NCI-H2196 (cell line): ENCODE measurements around the gene TFDP1.
"Not testable (repeated sequence)": the region's sequence is repeated elsewhere in the genome, so short reads cannot be mapped to it uniquely, and the experiment has no call there.

Experiments
- DNase-seq: peaks from one replicate; lab custom pipeline; 2025; ENCODE audit not compliant: unreplicated experiment; lab: John Stamatoyannopoulos, UW

Gene TFDP1

DNA sequence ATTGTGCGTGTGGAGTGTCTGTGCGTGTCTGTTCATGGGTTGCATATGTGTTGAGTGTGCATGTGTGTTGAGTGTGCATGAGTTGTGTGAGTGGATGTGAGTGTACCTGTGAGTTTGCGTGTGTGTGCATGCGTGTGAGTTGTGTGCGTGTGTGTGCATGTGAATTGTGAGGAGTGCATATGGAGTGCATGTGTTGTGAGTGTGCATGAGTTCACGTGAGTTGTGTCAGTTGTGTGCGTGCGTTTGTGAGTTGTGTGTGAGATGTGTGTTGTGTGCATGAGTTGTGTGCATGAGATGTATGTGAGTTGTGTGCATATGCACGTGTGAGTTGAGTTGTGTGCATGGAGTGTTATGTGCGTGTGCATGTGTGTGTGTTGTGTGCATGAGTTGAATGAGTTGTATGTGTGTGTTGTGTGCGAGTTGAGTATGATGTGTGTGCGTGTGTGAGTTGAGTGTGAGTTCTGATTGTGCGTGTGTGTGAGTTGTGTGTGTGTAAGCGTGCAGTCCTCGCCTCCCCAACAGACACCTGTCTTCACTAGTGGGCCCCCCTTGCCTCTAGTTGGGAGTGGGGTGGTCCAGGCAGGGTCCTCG, 29.3 kb downstream of the TFDP1 start:
- no peak for DNase-seq

- DNase-seq = no peak
Measured at GRCh38 chr13:113616281-113616906, 31.8 kb downstream of the TFDP1 start.

GRCh38 chr13:113616991-113617749, 32.6 kb downstream of the TFDP1 start:
- DNase-seq = peak; percentile 51

DNA sequence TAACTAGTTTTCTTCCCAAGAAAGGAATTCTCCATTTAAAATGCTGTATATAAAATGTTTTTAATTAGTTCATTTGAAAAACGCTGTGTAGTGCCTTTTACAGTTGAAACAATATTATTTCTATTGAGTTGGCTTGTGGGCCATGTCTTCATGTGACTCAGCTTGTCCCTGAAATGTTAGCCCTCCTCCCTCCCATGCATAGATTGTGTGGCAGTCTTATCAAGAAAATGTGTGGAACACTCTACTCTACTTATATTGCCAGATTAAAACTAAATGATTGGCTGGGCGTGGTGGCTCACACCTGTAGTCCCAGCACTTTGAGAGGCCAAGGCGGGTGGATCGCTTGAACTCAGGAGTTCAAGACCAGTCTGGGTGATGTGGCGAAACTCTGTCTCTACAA, 33.4 kb downstream of the TFDP1 start:
- DNase-seq = no peak

DNA sequence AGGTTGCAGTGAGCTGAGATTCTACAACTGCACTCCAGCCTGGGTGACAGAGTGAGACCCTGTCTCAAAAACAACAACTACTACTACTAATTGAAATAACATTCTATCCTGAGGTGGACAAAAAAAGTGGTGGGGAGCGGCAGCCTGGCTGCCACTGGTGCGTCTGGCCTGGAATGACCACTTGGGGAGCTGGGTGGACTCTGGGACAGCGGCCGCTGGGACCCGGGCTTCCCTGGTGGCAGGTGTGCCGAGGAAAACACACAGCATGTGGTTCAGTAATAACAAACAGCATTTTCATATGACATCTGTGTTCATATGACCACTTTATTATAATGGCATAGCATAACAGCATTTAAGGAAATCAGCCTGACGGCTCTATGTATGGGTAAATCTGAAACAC, 33.9 kb downstream of the TFDP1 start:
- no peak for DNase-seq

- DNase-seq = no peak
Measured at GRCh38 chr13:113620036-113620796, 35.7 kb downstream of the TFDP1 start.

GRCh38 chr13:113621046-113621445, 36.5 kb downstream of the TFDP1 start:
- no peak for DNase-seq

- not testable (repeated sequence) for DNase-seq
Measured at GRCh38 chr13:113621498-113621897, 36.9 kb downstream of the TFDP1 start.

- not testable (repeated sequence) for DNase-seq
Measured at GRCh38 chr13:113621986-113622550, 37.5 kb downstream of the TFDP1 start.

GRCh38 chr13:113622791-113623490, 38.4 kb downstream of the TFDP1 start:
- no peak for DNase-seq

GRCh38 chr13:113623491-113624234, 39.1 kb downstream of the TFDP1 start:
- DNase-seq = no peak

- no peak for DNase-seq
Measured at GRCh38 chr13:113624235-113624587, 39.7 kb downstream of the TFDP1 start.

DNA sequence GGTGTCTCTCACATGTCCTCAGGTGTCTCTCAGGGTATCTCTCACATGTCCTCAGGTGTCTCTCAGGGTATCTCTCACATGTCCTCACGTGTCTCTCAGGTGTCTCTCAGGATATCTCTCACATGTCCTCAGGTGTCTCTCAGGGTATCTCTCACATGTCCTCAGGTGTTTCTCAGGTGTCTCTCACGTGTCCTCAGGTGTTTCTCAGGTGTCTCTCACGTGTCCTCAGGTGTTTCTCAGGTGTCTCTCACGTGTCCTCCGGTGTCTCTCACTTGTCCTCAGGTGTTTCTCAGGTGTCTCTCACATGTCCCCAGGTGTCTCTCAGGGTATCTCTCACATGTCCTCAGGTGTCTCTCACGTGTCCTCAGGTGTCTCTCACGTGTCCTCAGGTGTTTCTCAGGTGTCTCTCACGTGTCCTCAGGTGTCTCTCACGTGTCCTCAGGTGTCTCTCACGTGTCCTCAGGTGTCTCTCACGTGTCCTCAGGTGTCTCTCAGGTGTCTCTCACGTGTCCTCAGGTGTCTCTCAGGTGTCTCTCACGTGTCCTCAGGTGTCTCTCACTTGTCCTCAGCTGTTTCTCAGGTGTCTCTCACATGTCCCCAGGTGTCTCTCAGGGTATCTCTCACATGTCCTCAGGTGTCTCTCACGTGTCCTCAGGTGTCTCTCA, 40.2 kb downstream of the TFDP1 start:
- DNase-seq = not testable (repeated sequence)

GRCh38 chr13:113625965-113626721, 41.6 kb downstream of the TFDP1 start:
- no peak for DNase-seq

- no peak for DNase-seq
Measured at GRCh38 chr13:113627136-113627535, 42.6 kb downstream of the TFDP1 start.

DNA sequence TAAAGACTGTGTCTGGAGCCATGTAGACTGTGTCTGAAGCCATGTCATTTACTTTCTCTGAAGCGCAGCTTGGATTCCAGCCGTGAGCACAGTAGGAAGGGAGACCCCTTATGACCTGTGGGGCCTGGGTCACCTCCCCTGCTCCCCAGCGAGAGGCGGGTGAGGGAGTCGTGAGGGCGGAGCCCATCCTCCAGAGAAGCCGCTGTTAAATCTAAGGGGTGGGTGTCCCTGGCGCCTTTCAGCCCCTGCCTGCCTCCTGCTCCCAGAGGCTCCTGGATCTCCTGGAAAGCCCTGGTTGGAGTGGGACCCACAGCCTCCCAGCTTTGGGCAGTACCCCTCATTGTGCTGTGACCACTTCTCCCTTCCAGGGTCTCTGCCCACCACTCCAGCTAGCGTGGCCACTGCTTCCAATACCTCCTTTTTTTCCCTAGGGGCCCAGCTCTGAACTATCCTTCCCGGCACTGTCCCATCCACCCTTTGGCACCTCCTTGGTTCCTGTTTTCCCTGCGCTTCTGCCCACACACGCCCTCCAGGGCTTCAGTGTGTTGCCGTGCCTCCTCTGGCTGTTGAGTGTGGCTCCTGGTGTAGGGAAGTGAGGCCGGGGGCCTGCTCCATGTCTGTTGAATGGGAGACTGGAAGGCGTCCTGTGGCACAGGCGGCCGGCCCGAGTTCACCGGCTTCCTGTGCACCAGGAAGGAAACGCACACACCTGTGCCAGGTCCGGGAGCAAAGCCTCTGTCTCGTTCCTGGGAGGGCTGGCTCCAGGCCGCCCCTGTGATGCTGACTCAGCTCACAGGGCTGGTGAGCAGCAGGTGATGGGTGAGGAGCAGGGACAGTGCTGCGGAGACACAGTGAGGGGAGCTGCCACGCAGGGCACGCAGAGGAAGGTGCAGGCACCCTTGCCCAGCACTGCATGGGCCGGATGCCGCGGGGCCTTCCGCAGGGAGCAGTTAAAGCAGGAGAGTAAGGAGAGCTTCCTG, 44.0 kb downstream of the TFDP1 start:
- no peak for DNase-seq

GRCh38 chr13:113629866-113630265, 45.3 kb downstream of the TFDP1 start:
- DNase-seq = no peak

GRCh38 chr13:113630296-113630695, 45.7 kb downstream of the TFDP1 start:
- DNase-seq = no peak
